HPDE6-E6E7 (cell line): ENCODE measurements around the gene PBRM1.
"Not testable (repeated sequence)": the region's sequence is repeated elsewhere in the genome, so short reads cannot be mapped to it uniquely, and the experiment has no call there.

ENCODE experiments used
- DNase-seq: peaks from one replicate; pipeline ENCODE4 v3.0.0; 2011; ENCODE audit warnings: missing footprints; ENCODE audit errors: extremely low spot score

The PBRM1 gene

DNA sequence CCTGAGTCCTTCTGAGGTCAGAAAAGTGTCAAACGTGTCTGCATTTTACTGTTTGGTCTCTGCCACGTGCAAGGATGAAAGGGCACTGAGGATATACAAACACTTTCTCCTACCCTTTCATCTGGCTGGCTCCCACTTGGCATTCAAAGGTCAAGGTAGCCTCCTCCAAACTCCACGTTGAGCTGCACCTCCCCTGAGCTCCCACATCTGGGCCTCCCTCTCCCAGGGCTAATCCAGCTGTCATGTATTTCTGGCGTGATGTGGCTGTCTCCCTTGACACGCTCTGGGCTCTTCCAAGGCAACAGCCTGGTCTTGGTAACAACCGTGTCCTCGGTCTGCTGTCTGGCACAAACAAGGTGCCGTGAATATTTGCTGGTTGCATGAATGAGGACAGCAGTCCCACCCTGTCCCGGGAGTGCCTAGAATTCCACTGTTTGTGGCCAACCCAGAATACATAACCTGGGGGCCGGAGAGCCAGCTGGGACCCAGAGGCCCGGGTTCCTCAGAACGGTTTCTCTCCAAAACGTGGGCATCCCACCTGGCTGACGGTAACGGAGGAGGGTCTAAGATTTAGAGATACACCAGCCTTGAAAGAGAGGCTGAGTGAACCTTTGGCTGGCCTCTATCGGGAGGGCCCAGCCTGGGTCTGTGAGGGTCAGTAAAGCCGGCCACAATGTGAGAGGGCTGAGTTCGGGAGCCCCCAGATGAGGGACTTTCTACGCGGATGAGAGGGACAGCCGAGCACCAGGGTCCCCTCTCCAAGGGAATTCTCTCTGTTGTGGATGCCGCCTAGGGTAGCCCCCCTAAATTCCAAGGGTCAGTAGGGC lies 19.1 kb upstream of the PBRM1 start:
- DNase-seq, result peak; percentile 1

GRCh38 chr3:52703341-52703740 lies 17.6 kb upstream of the PBRM1 start:
- DNase-seq, result no peak

DNA sequence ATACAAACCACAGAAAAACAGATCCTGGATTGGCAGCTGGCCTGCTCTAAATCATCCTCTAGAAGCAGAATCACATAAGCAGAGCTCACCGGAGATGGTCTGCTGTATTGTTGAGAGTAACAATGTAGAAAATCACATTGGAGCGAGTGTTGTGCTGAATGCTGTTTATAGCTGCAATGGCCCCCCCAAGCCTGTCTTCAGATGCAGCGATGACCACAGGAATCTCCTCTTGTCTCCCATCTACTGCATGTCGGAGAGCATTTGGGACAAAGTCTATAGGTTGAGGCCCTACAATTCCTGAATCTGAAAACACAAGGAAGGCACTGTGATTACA lies 11.9 kb upstream of the PBRM1 start:
- DNase-seq, result no peak

DNA sequence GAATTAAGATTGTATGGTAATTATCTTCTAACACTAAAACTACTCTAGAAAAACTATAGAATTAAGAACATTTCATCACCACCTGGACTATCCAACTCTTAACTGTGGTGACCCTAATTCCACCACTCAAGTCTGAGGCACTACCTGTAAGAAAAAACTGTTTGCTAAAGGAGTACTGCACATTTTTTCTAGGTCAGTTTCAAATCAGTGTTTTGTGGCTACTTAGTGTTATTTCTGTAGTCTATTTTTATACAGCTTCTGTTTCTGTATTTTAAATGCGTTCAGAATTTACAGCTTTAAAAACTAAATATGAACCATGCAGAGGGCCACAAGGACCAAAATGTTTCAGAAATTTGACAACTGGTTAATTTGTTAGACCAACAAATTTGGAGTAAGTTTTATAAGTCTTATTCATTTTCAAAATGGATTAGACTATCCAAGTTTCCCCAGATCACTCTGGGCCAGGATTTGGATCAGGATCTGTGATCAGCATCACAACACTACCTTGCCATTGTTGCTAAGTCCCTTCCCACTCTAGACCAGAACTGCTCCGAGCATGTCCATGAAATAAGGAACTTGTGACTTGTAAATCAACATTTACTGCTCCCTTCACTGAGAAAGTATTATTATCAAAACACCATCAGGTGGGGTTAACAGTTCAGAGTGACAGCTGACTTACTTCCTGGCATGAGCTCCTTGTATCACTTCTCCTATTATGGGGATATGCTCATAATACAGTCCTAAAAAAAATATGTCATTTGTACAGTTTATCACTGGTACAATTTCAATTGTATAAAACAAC lies 11.3 kb upstream of the PBRM1 start:
- no peak for DNase-seq

DNA sequence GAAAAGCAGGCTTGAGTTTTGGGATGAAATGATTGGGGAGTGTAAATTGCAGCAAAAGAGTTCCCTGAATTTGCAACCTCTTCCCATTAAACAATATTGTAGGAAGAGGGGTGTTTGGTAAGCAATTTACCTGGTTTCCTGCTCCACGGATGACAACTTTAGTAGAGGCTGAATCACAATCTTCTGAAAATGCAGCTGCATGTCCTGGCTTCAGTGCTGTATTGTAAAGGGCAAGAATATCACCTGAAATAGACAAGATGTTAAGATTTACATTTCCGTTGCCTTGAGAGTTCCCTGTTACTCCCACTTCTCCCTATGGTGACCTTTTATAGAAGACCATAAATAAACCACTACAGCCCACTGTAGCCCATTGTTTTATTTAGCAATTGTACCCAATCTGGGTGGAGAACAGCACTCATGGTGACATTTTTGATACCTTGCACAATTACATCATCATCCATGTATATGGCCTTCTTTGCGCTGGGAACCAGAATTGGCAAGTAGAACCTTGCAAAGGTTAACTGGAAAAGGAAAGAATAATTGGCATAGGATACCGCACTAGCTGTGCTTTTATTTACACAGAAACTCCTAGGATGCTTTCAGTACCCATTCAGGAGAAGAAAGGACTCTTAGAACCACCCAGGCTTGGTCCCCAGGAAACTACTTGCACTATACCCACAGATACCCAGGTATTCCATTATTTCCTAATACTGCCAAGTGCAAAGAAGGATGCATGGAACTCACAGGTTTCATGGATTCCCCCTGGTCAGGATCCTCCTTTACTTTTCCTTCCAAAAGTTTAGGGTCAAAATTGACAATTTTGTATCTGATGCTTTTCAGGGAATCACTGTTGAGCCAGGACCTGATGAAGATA lies 10.3 kb upstream of the PBRM1 start:
- DNase-seq, result no peak

GRCh38 chr3:52694528-52695189 lies 8.9 kb upstream of the PBRM1 start:
- DNase-seq, result no peak

DNA sequence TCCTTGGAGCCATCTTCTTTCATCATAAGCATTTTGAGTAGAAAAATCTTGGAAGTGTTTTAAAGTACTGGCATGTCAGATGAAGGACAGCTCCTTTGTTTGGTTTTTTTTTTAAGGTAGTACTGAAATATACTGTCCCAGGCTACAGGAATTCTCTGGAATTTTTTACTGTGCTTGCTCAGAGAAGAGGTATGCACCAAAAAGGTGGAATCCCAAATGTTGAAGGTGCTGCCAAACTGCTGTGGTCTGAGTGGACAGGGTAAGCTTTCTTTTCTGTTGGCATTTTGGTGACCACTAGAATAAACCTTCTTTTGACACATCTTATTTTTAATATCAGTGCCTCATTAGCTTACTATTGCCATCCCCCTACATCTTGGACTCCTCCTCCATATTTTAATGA lies 7.4 kb upstream of the PBRM1 start:
- DNase-seq, result no peak

DNA sequence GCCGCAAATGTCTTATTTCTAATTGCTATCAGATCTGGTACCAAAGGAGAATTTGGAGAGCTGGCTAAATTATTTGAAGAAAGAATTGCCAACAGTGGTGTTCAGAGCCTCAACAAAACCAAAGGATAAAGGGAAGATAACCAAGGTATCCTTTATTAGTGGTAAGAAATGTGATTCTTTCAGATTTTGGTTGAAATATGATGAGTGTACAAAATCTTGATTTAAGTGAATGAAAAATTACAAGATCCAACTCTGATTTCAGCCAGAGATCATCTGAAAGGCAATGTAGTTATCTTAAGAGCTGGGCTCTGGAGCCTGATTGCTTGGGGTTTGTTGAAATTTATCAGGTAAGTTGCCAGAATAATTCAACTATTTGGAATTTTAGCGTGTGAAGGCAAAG lies 4.8 kb upstream of the PBRM1 start:
- no peak for DNase-seq

- no peak for DNase-seq
Measured at GRCh38 chr3:52689151-52689550, 3.4 kb upstream of the PBRM1 start.

GRCh38 chr3:52688266-52688665 lies 2.6 kb upstream of the PBRM1 start:
- DNase-seq, result no peak

GRCh38 chr3:52685285-52685708 lies 416 bp downstream of the PBRM1 start:
- DNase-seq, result no peak

GRCh38 chr3:52684184-52684583 lies 1.5 kb downstream of the PBRM1 start:
- no peak for DNase-seq

DNA sequence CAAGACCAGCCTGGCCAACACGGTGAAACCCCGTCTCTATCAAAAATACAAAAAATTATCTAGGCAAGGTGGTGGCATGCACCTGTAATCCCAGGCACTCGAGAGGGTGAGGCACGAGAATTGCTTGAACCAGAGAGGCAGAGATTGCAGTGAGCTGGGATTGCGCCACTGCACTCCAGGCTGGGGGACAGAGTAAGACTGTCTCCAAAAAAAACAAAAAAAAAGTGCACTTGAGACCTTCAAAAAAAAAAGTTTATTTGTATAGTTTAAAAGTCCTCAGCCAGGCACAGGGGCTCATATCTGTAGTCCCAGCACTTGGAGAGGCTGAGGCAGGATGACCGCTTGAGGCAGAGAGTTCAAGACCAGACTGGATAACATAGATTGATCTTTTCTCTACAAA lies 2.1 kb downstream of the PBRM1 start:
- no peak for DNase-seq

- DNase-seq, result no peak
Measured at GRCh38 chr3:52682016-52682415, 3.7 kb downstream of the PBRM1 start.

GRCh38 chr3:52681596-52681995 lies 4.1 kb downstream of the PBRM1 start:
- no peak for DNase-seq

DNA sequence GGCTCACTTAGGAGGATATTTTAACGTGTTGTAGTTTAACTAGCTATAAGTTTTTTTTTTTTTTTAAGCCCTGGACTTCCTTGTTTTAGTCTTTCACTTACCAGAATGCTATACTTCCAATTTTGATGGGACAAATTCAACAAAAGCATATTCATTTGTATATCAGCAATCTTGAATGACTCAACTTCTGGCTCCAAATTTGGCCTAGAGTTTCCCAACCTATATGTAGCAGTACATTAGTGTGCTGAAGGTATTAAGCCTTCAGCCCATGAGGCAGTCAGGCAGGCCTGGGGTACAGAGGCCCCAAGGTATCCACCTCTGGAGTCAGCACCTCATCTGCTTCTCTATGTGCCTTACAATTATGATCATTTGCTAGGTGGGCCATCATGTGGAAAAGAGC lies 5.9 kb downstream of the PBRM1 start:
- no peak for DNase-seq

- no peak for DNase-seq
Measured at GRCh38 chr3:52679199-52679538, 6.5 kb downstream of the PBRM1 start.

GRCh38 chr3:52678265-52679198 lies 7.2 kb downstream of the PBRM1 start:
- no peak for DNase-seq

- not testable (repeated sequence) for DNase-seq
Measured at GRCh38 chr3:52676201-52676600, 9.5 kb downstream of the PBRM1 start.

GRCh38 chr3:52671676-52672075 lies 14.0 kb downstream of the PBRM1 start:
- no peak for DNase-seq
